Hepatocyte (in vitro differentiated cells): ENCODE data around the gene SRGN. TPM values are rescaled to one million over a fixed set of nuclear protein-coding genes. Genes with fewer than 3 reads are reported as not detected.

Source experiments
- DNase-seq: peaks from one replicate; pipeline ENCODE4 v3.0.0-alpha.2; 2016; ENCODE audit warnings: low spot score
- H2AFZ ChIP-seq: fragments of 200-600 bp; sonication (generic); 2 replicates; pipeline ENCODE4 v1.6.0; 2016; ENCODE audit warnings: antibody characterized with exemption, mild to moderate bottlenecking
- H3K27ac ChIP-seq: fragments of 200-600 bp; sonication (generic); 2 replicates; pipeline ENCODE4 v1.5.1; 2016; ENCODE audit warnings: mild to moderate bottlenecking
- H3K27me3 ChIP-seq: fragments of 200-600 bp; sonication (generic); 2 replicates; pipeline ENCODE4 v1.6.1; 2016
- H3K36me3 ChIP-seq: fragments of 200-600 bp; sonication (generic); replicated peaks from 2 replicates; pipeline ENCODE4 v1.5.1; 2016; ENCODE audit warnings: low read depth; ENCODE audit not compliant: insufficient read depth
- H3K4me1 ChIP-seq: fragments of 200-600 bp; sonication (generic); 2 replicates; pipeline ENCODE4 v1.5.1; 2016; ENCODE audit warnings: mild to moderate bottlenecking, moderate library complexity; ENCODE audit not compliant: insufficient read depth
- H3K4me2 ChIP-seq: fragments of 200-600 bp; sonication (generic); 2 replicates; pipeline ENCODE4 v1.6.0; 2016
- H3K4me3 ChIP-seq: fragments of 200-600 bp; sonication (generic); 2 replicates; pipeline ENCODE4 v1.5.1; 2016; ENCODE audit warnings: mild to moderate bottlenecking
- H3K79me2 ChIP-seq: fragments of 200-600 bp; sonication (generic); 2 replicates; pipeline ENCODE4 v1.6.0; 2017; ENCODE audit warnings: mild to moderate bottlenecking
- H3K9me2 ChIP-seq: fragments of 200-600 bp; sonication (generic); replicated peaks from 2 replicates; pipeline ENCODE4 v1.6.0; 2017; ENCODE audit warnings: mild to moderate bottlenecking; ENCODE audit not compliant: insufficient read depth
- H3K9me3 ChIP-seq: fragments of 200-600 bp; sonication (generic); 2 replicates; pipeline ENCODE4 v1.5.1; 2016; ENCODE audit warnings: low read depth, mild to moderate bottlenecking
- H4K20me1 ChIP-seq: fragments of 200-600 bp; sonication (generic); 2 replicates; pipeline ENCODE4 v1.6.0; 2016; ENCODE audit warnings: mild to moderate bottlenecking; ENCODE audit not compliant: insufficient read depth, poor library complexity, severe bottlenecking
- EZH2 ChIP-seq: fragments of 200-600 bp; sonication (generic); IDR thresholded peaks from 2 replicates; pipeline ENCODE4 v1.6.1; 2016; ENCODE audit warnings: antibody characterized with exemption, mild to moderate bottlenecking, borderline replicate concordance
- EZH2phosphoT487 ChIP-seq: fragments of 200-600 bp; sonication (generic); IDR thresholded peaks from one replicate; pipeline ENCODE4 v1.6.1; 2018; ENCODE audit warnings: antibody characterized with exemption, mild to moderate bottlenecking, low read depth, moderate library complexity; ENCODE audit not compliant: unreplicated experiment, severe bottlenecking
- WGBS: methylation state at CpG from one replicate; pipeline ENCODE4 v1.1.6; 2016; ENCODE audit warnings: low lambda C conversion rate; ENCODE audit errors: missing lambda C conversion rate; 5-methylcytosine and 5-hydroxymethylcytosine counted together
- polyA plus RNA-seq: library from polyadenylated mRNA; unstranded; fragments of >200 nt; fragmentation: Nextera tagmentation; extraction: Ambion mirVana; gene quantifications from 2 replicates; pipeline ENCODE4 v1.2.1, GENCODE V29; 2016
- total RNA-seq: library from RNA; depleted of rRNA; stranded (reverse); fragments of >200 nt; gene quantifications from 2 replicates; pipeline ENCODE4 v1.2.3, GENCODE V29; 2014
- TF ChIP-seq, protein P1 (sequence below): fragments of 200-600 bp; sonication (generic); IDR thresholded peaks from 2 replicates; pipeline ENCODE4 v1.5.1; 2016; ENCODE audit warnings: antibody characterized with exemption, mild to moderate bottlenecking; ENCODE audit not compliant: poor library complexity

SRGN gene
- total and polyA plus RNA-seq, 2 experiments from 2014 or later: 0.36 to 2.5 TPM

- WGBS: 72% methylated on average over 14 of the region's 14 CpGs
- no peak for TF ChIP-seq EZH2
- TF ChIP-seq EZH2phosphoT487: no peak
- TF ChIP-seq, protein P1, sequence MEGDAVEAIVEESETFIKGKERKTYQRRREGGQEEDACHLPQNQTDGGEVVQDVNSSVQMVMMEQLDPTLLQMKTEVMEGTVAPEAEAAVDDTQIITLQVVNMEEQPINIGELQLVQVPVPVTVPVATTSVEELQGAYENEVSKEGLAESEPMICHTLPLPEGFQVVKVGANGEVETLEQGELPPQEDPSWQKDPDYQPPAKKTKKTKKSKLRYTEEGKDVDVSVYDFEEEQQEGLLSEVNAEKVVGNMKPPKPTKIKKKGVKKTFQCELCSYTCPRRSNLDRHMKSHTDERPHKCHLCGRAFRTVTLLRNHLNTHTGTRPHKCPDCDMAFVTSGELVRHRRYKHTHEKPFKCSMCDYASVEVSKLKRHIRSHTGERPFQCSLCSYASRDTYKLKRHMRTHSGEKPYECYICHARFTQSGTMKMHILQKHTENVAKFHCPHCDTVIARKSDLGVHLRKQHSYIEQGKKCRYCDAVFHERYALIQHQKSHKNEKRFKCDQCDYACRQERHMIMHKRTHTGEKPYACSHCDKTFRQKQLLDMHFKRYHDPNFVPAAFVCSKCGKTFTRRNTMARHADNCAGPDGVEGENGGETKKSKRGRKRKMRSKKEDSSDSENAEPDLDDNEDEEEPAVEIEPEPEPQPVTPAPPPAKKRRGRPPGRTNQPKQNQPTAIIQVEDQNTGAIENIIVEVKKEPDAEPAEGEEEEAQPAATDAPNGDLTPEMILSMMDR: no peak
- Histone ChIP-seq H3K4me1 (no peaks in the 10 kb centered on the region), H4K20me1 (no peaks in the 10 kb centered on the region), H3K9me3 (no peaks in the 10 kb centered on the region), H3K9me2 (no peaks in the 10 kb centered on the region), H2AFZ (no peak overlapping the region), H3K4me3 (no peak overlapping the region), H3K4me2 (no peak overlapping the region), H3K27me3 (no peaks in the 10 kb centered on the region), H3K36me3 (no peaks in the 10 kb centered on the region), H3K79me2 (no peaks in the 10 kb centered on the region), H3K27ac (no peak overlapping the region)
- no peak for DNase-seq
Observed at GRCh38 chr10:69057261-69057950, 30.5 kb upstream of the SRGN start.

- Histone ChIP-seq H3K4me2 (no peak overlapping the region), H3K4me1 (no peaks in the 10 kb centered on the region)
Observed at GRCh38 chr10:69057951-69058297, 30.0 kb upstream of the SRGN start.

DNA sequence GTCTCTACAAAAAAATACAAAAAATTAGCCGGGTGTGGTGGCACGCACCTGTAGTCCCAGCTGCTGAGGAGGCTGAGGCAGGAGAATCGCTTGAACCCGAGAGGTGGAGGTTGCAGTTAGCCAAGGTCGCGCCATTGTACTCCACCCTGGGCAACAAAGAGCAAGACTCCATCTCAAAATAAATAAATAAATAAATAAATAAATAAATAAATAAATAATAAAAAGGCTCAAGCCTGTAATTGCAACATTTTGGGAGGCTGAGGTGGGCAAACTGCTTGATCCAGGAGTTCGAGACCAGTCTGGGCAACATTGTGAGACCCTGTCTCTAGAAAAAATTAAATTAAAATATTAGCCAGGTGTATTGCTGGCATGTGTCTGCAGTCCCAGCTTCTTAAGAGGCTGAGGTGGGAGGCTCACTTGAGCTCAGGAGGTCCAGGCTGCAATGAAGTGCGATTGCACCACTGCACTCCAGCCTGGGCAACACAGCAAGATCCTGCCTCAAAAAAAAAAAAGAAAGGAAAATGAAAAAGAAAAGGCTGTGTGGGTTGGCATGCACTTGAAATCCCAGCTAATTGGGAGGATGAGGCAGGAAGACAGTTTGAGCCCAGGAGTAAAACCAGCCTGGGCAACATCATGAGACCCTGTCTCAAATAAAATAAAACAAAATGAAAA lies 27.6 kb upstream of the SRGN start:
- Histone ChIP-seq H3K27ac (no peak overlapping the region), H3K79me2 (no peaks in the 10 kb centered on the region), H3K4me2 (no peak overlapping the region), H4K20me1 (no peaks in the 10 kb centered on the region), H3K36me3 (no peaks in the 10 kb centered on the region), H3K4me3 (no peak overlapping the region), H3K9me2 (no peaks in the 10 kb centered on the region), H3K27me3 (peaks cover 8% of the 10 kb centered on the region), H3K4me1 (no peaks in the 10 kb centered on the region), H2AFZ (no peak overlapping the region), H3K9me3 (no peaks in the 10 kb centered on the region)
- WGBS: 97% methylated on average over 8 of the region's 8 CpGs
- DNase-seq: no peak
- TF ChIP-seq EZH2phosphoT487: no peak
- TF ChIP-seq EZH2: no peak
- TF ChIP-seq, protein P1: no peak

More at GRCh38 chr10:69057951-69058297, 30.0 kb upstream of the SRGN start:
- TF ChIP-seq, protein P1: no peak
- TF ChIP-seq EZH2phosphoT487 (no peak), EZH2 (no peak)
- Histone ChIP-seq H3K79me2 (no peaks in the 10 kb centered on the region), H4K20me1 (no peaks in the 10 kb centered on the region), H3K4me3 (no peak overlapping the region), H3K9me2 (no peaks in the 10 kb centered on the region), H3K36me3 (no peaks in the 10 kb centered on the region), H3K9me3 (no peaks in the 10 kb centered on the region), H2AFZ (no peak overlapping the region), H3K27ac (no peak overlapping the region), H3K27me3 (peaks cover 5% of the 10 kb centered on the region)
- DNase-seq: no peak
- 0% methylated on average over 1 of the region's 1 CpG for WGBS
